GM21526 (cell line): ENCODE measurements around the gene DUSP22.
"Not testable (repeated sequence)": the region's sequence is repeated elsewhere in the genome, so short reads cannot be mapped to it uniquely, and the experiment has no call there.

ENCODE experiments used
- ATAC-seq: cut with Tn5 transposase; IDR thresholded peaks from one replicate; pipeline ENCODE4 v1.9.1; 2021; ENCODE audit warnings: moderate library complexity; ENCODE audit not compliant: unreplicated experiment, low FRiP score

Gene DUSP22

GRCh38 chr6:279341-280029, 12.8 kb upstream of the DUSP22 start:
- ATAC-seq = no peak

GRCh38 chr6:280775-281468, 11.4 kb upstream of the DUSP22 start:
- no peak for ATAC-seq

GRCh38 chr6:281469-282103, 10.7 kb upstream of the DUSP22 start:
- no peak for ATAC-seq

- ATAC-seq = no peak
Observed at GRCh38 chr6:282177-282866, 10.0 kb upstream of the DUSP22 start.

- ATAC-seq = no peak
Observed at GRCh38 chr6:282867-283416, 9.3 kb upstream of the DUSP22 start.

- no peak for ATAC-seq
Observed at GRCh38 chr6:284486-284885, 7.8 kb upstream of the DUSP22 start.

GRCh38 chr6:285030-285771, 7.1 kb upstream of the DUSP22 start:
- ATAC-seq = no peak

GRCh38 chr6:285902-286301, 6.4 kb upstream of the DUSP22 start:
- ATAC-seq = not testable (repeated sequence)

GRCh38 chr6:286681-287488, 5.4 kb upstream of the DUSP22 start:
- ATAC-seq = no peak

- ATAC-seq = no peak
Observed at GRCh38 chr6:287489-287860, 4.8 kb upstream of the DUSP22 start.

- no peak for ATAC-seq
Observed at GRCh38 chr6:288866-289265, 3.4 kb upstream of the DUSP22 start.

GRCh38 chr6:290111-290922, 2.0 kb upstream of the DUSP22 start:
- no peak for ATAC-seq

GRCh38 chr6:291204-291696, 1.0 kb upstream of the DUSP22 start:
- no peak for ATAC-seq

- ATAC-seq = peak; percentile 26
Observed at GRCh38 chr6:292506-293192, 362 bp downstream of the DUSP22 start.

GRCh38 chr6:293193-294174, 1.2 kb downstream of the DUSP22 start:
- ATAC-seq = no peak

- ATAC-seq = no peak
Observed at GRCh38 chr6:294656-295565, 2.6 kb downstream of the DUSP22 start.
